NCI-H1417 (cell line): ENCODE data around the gene NECAB2.

Source experiments
- DNase-seq, 3 experiments: peaks; one replicate each; lab custom pipeline; 2025; lab: John Stamatoyannopoulos, UW

NECAB2 gene

DNA sequence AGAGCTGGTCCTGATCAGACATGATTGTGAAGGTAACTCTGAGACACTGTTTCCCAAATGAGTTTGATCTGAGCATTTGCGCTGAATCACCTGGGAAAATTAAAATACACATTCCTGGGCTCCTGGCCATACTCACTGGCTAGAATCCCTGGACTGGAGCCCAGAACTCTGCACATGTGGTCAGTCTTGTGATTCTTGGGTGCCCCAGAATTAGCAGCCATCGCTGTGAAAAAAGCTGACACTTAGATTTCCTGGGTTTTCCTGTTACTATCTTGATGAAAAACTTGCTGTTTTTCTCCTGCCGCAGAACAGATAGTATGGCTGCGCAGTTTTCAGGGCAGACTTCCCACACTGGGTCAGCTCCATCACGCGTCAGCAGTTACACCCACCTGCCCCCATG, 24.6 kb downstream of the NECAB2 start:
- no peak for DNase-seq

DNA sequence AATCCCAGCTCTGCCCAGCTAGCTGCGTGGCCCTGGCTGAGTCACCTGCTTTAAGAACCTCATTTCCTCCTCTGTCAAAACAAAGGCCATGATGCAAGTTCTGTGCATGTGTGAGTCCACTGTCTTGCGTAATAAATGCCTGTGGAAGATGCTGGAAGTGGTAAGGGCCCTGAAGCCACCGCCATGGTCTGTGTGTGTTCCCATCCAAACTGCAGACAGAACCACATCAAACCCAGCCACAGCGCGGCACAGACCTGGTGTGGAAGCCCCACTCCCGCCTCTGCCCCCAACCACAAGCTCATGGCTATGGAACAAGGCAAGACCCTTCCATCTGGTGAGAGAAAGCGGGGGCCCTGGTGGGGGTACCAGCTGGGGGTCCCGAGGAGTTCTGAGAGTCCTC, 26.0 kb downstream of the NECAB2 start:
- DNase-seq = no peak

DNA sequence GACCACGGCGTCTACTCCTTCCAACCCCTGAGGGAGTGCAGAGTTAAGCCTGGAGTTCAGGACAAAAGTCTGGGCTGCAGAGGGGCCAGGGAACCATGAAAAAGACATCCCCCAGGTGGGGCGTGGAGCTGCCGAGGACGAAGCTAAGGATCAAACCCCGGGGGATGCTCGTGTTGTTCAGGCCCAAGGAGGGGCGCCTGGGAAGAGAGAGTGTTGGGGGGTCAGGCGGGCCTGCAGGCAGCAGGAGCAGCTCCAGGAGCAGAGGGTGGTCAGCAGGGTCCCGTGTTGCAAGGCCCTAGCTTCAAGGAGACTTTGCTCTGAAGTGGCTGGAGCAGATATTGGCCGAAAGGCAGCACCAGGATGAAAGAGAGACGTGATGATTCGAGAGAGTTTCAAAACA, 26.7 kb downstream of the NECAB2 start:
- no peak for DNase-seq

DNA sequence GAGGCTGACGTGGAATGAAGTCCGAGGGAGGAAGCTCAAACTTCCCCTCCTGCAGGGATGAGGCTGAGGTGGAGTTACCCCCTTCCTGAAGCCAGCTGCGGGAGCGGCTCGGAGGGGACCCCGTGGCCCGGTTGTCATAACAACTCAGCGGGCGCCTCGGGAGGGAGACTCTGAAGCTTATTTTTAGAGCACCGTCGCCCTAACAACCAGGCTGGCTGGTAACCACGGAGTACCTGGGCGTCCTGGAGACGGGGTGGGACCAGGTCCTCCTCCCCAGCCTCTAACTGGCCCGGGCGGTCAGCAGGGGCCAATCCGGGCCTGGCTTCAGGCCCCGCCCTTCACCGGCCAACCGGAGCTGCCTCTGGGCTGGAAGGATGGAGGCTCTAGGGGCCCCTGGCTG, 27.7 kb downstream of the NECAB2 start:
- DNase-seq = peak; percentile 87 to 98 (median 93)

DNA sequence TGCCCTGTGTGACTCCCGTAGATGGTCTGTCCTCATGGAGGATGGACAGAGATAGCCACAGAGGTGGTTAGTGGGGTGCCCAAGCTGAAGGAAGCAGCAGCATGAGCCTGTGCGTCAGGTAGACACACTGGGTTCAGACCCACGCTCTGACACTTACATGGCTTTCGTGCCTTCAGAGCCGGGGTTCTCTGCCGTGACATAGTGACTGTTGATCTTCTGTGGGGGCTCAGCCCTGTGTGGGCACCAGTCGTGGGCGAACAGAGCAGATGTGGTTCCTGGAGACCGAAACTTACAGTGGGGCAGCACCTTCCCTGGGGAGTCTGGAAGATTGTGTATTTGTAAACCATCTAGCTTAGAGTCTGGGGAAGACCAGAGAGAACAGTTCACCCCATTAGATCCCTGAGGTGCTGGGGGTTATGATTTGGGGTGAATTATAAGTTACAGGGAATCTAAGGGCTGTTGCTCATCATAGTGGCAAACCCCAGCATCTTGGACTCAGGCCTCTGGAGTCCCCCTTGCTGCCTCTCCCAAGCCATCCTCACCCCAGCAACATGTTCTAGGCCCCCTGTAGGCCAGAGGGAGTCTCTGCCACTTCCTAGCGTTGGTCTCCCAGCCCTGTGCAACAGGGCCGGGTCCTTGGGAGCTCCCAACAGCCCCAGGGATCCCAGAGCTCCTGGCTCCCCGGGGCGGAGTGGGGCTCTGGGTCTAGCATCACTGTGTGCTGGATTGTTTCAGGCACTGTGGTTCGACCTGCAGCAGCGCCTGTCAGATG, 28.6 kb downstream of the NECAB2 start:
- DNase-seq = no peak

DNA sequence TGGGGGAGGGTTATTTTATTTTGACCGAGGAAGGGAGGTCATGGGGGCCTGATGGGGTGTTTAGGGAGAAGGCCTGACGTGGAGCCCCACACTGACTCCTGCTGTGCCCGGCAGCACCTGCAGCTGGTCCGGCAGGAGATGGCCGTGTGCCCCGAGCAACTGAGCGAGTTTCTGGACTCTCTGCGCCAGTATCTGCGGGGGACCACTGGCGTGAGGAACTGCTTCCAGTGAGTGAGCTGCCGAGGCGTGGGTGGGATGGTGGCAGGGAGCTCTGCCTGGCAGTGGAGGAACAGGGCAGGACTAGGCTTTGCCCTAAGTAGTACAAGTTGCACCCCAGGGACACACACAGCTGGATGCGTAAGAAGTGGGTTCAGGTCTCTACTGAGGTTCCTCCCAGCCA, 30.0 kb downstream of the NECAB2 start:
- no peak for DNase-seq

DNA sequence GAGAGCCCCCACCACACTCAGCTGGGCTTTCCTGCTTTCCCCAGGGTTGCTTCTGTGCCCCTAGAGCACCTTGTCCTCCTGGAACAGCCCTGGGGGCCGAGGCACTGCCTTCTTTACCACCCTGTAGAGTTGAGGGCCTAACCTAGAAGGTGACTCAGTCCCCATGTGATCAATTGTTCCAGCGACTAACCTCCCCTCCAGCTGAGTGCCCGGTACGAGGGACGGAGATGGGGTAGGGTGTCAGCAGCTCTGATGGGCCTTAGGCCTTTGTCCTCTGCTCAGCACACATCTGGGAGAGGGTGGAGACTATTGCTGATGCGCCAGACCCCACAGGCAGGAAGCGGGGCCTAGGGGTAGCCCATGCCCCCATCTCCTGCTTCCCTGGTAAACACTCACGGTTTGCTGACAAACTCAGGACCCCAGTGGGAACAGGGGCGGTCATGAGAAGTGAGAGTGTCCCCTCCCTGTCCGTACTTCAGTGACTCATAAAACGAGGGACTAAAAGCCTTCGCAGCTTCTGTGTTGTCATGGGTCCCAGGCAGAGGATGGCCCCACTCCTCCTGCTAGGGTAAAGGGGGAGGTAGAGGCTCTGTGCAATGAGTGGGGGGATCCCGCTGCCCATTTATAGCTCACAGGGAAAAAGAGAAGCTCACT, 33.1 kb downstream of the NECAB2 start:
- no peak for DNase-seq

DNA sequence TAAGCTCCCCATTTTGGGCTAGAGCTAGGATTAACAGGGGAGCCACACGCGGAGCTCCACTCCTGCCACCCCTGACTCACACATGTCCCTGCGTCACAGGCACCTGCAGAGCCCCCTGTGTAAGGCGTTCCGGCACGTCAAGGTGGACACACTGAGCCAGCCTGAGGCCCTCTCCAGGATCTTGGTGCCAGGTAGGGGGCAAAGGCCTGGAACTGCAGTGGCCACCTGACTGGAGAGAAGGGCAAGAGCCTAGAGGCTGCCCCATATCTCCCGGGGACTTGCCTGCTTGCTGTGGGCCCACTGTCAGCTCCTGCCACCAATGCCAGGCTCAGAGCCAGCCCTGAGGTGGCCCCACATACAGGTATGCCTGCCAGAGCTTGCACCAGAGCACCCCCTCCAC, 33.7 kb downstream of the NECAB2 start:
- DNase-seq = no peak

DNA sequence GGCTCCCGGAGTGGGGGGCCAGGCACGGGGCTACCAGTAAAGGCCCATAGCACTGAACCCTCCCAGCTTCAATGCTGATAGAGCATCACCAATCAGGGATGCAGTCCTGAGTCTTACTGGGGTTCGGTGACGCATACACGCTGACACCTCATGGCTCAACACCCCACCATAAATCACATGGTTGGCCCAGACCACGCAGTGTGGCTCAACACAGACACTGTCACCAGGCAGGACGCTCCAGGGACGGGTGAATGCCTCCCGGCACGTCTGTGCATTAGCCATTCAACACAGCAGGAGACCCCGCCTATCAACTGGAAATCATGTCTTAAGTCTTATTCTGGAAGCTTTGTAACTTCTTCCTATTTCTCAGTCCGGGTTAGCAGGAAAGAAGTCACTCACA, 35.0 kb downstream of the NECAB2 start:
- DNase-seq = no peak

DNA sequence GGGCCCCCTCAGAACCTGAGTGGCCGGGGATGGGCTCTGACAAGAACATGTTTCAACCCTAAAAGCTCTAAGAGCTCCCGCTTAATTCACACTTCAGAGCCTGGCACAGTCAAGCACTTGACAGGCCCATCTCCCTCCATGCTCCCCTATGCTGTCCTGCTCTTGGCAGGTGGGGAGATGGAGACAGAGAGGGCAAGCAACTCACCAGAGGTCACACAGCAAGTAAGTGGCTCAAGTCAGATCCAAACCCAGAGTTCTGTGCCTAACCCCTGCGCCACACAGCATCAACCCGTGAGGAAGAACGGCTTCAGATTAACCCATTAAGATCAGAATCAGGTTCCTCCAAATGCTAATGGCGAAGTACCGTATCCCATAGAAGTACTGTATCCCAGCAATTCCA, 36.4 kb downstream of the NECAB2 start:
- DNase-seq = no peak

DNA sequence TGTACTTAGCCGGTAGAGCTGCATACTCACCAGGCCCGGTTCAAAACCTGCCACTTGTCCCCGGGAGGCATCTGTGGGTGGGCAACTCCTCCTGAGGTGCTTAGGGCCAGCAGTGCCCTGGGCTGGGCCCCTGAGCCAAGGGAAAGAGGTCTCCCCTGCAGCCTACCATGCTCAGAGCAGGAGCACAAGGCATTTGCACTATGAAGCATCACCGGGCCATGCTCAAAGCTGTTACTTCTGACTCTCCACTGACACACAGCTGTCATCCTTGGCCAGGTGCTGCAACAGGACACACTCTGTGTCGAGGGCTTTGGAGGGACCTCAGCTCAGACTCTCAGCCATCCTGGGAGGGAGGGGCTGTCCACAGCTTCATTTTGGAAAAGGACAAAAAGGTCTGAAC, 37.3 kb downstream of the NECAB2 start:
- peak in 1 of 3 experiments; percentile 1 for DNase-seq

DNA sequence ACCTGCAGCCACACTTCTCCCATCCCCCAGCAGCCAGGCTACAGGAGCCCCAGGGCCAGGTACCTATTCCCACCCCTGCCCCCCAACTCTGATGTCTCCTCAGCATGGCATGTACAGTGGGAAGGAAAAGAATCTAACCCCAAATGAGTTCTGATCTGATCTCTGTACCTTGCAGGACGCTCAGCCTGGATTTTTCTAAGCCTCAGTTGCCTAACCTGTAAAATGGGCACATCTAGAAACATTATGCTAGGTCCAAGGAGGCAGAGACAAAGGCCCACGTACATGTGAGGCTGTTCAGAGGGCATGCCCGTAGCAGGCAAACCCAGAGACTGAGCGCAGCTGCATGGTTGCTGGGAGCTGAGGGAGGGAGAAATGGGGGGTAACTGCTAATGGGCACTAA, 39.5 kb downstream of the NECAB2 start:
- no peak for DNase-seq

DNA sequence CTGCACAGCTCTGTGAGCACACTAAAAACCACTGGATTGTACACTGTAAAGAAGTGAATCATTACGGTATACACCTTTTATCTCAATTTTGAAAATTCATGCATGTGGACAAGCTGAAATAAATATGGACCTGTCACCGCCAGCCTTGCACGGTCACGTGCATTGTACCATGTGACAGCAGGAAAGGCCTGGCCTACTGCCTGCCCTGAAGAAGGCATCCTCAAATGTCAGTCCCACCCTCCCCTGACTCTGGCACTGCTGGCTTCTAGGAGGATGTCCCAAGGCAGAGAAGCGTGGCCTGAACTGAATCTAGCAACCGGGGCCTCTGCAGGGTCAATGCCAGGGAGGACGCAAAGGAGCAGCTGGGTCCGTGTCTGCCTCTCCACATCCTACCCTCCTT, 39.9 kb downstream of the NECAB2 start:
- DNase-seq = no peak

DNA sequence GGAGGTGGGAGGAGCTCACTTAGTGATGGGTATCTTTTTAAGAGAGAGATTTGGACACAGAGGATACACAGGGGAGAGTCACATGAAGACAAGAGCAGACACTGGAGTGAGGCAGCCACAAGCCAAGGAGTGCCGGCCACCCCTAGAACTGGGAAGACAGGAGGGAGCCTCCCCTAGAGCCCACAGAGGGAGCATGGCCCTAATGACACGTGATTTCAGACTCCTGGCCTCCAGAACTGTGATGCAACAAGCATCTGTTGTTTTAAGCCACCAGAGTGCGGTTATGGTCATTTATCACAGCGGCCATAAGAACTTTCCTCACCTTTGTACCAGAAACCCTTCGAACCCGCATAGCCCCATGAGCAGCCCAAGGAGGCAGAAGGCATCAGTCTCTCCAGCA, 41.2 kb downstream of the NECAB2 start:
- DNase-seq = no peak

DNA sequence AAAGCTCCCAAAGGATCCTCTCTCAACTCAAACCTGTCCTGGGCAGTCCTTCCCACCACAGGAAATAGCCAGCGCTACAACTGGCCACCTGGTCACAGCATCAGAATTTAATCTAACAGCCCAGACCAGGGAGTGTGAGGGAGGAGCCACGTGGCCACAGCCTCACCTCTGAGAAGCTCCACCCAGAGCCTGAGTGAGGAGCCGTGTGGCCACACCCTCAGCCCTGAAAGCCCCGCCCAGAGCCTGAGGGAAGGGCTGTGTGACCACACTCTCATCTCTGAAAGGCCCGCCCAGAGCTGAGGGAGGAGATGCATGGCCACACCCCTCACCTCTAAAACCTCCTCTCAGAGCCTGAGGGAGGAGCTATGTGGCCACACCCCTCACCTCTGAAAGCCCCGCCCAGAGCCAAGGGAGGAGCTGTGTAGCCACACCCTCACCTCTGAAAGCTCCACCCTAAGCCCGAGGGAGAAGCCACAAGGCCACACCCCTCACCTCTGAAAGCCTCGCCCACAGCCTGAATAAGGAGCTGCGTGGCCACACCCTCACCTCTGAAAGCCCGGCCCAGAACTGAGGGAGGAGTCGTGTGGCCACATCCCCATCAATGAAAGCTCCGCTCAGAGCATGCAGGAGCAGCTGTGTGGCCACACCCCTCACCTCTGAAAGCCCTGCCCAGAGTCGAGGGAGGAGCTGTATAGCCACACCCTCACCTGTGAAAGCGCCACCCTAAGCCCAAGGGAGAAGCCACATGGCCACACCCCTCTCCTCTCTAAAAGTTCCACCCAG, 45.9 kb downstream of the NECAB2 start:
- DNase-seq = peak; percentile 43 to 98 (median 55)

DNA sequence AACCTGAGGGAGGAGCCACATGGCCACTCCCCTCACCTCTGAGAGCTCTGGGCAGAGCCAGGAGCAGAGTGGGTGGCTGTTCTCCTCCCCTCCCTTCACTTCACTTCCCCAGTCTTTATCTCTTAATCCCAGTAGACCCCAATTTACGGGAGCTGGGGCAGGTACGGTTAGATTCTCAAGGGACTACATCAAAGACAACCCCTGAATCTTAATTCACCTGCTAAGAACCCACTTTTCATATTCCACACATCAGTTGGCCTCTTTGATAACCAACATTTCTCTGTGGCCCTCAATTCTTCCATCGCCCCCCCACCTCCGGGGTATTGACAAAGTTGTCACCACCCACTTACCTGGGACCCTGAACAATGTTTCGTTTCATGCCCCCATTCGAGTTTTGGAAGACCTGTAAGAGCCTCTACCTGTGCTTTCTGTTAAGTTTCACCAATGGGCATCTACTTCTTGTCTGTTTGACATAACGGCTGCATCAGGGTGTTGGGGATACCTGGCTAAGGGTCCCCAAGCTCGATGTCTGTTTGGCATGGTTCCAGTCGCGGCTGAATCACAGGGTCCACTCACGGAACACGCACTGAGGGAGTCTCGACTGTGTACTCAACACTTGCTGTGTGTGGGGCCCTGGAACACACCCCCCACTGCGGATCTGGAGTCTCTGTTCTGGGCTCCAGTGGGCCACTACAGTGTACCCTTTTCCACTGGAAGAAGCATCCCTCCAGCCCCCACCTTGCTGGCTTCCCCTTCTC, 46.7 kb downstream of the NECAB2 start:
- DNase-seq = no peak

DNA sequence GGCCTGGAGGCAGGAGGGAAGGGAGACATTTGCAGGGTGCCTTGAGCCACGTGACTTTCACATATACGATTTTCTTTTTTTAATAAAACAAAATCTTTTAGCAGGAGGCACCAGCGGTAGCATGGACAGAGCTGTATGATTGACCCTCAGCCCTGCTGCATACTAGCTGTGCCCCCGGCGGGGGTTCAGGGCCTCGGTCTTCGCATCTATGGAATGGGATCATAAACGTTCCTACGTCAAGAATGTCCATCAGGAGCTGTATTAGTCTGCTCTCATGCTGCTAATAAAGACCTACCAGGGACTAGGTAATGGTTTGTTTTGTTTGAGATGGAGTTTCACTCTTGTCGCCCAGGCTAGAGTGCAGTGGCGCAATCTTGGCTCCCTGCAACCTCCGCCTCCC, 47.4 kb downstream of the NECAB2 start:
- DNase-seq = no peak

DNA sequence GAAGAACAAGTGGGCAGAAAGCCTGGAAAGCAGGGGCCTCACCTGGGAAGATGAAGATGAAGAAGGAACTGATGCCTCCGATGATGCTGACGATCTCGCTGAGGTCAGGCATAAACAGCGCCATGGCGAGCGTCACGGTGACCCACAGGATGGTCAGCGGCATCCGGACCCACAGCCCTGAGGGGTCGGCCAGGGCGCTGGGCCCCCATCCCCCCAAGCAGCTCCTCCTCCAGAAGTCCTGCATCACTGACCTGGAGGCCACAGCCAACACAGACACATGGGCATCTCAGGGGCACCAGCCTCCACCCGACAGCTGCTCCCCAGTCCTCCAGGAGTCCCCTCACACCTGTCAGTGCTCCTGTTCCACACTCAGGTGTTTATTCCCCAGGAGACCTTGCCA, 48.4 kb downstream of the NECAB2 start:
- no peak for DNase-seq

DNA sequence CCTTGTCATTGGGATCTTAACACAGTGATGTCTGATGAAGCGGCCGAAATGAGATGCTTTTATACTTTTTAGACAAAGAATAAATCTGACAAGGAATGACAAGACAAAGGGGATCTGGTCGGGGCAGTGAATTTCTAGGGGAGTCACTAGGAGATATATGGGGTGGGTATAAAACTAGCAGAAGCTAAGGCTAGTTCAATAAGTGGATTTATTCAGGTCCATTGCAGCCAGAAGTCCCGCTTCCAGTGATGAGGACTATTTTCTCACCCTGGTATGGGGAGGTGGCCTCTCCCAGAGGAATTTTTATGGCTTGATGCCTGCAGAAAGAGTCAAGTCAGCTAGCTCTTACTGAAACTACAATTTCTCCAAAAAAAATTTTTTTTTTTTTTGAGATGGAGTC, 50.7 kb downstream of the NECAB2 start:
- DNase-seq = no peak

DNA sequence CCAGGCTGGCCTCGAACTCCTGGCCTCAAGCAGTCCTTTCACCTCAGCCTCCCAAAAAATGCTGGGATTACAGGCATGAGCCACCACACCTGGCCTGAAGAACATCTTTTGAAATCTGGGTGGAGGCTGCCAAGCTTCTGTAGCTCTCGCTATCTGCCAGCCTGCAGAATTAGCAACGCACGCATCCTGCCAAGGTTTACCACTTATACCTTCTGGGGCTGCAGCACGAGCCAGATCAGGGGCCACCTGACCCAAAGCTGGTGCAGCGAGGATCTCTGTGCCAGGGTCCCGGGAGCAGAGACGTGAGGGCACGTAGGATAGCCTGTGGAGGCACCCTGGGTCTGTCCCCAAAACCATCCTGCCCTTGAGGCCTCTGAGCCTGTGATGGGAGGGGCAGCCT, 52.3 kb downstream of the NECAB2 start:
- no peak for DNase-seq

DNA sequence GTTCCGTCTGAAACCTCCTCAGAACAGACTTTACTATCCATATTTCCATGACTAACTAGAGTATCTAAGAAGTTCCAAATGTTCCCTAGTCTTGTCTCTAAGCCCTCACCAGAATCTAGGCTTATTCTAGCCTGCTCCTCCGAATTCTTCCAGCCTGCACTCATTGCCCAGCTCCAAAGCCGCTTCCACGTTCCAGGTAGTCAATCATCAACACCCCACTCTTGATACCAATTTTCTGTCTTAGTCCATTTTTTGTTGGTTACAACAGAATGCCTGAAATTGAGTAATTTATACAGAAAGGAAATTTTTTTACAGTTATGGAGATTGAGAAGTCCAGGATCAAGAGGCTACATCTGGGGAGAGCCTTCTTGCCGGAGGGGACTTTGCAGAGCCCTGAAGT, 53.4 kb downstream of the NECAB2 start:
- no peak for DNase-seq

DNA sequence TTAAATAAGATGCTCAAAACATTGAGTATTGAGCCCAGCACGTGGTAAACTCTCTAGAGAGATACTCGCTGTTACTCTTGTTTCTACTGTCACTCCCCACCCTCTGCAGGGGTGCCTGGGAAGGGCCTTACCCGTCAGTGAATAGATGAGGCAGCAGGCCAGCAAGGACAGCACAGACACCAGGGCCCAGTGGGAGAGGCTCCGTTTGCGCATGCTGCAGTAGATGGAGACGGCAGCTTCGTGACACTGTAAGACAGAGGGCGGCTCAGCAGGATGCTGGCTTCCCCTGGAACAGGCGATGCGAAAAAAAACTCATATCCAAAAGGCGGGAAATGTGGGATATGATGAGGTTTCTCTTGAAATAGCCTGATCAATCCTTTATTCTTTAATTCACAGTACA, 54.6 kb downstream of the NECAB2 start:
- DNase-seq = no peak
